HepG2 (cell line): ENCODE measurements around the gene AKR1A1. TPM values are rescaled to one million over a fixed set of nuclear protein-coding genes. Genes with fewer than 3 reads are reported as not detected.

Source experiments
- ATAC-seq: fragments of 200-7000 bp; cut with Tn5 transposase; 3 replicates; pipeline ENCODE4 v1.9.1; 2020; ENCODE audit warnings: mild to moderate bottlenecking, moderate library complexity
- BruUV-seq: library from RNA; stranded (reverse); fragments of 400-500 nt; replicated peaks from 2 replicates; lab custom pipeline; 2021; lab: Mats Ljungman, UMichigan
- CTCF ChIA-PET: fragments of 300-600 bp; formaldehyde crosslinking; extraction: SDS; loops from one replicate; lab custom pipeline; 2021; ENCODE audit warnings: low total read pairs, inconsistent platforms, low intra/inter-chr PET ratio; lab: Yijun Ruan, JAX
- POLR2A ChIA-PET: fragments of 350-600 bp; sonication (Branson Sonifier 250); formaldehyde crosslinking; loops from one replicate; lab custom pipeline; 2020; ENCODE audit warnings: antibody characterized with exemption, inconsistent platforms; lab: Yijun Ruan, JAX
- DNase-seq: peaks from one replicate; pipeline ENCODE4 v3.0.0-alpha.2; 2015; ENCODE audit warnings: low spot score
- FAIRE-seq: peaks from 3 replicates; lab custom pipeline; 2011; peaks lifted over from hg19 to GRCh38; lab: Jason Lieb, UNC
- H2AFZ ChIP-seq: one replicate; pipeline ENCODE4 v1.6.1; 2011; ENCODE audit warnings: low read length, inconsistent platforms
- H3K27ac ChIP-seq: fragments of 300-600 bp; 3 replicates; pipeline ENCODE4 v1.8.0; 2011; ENCODE audit warnings: mixed run types, mild to moderate bottlenecking, mixed read lengths, low read length, inconsistent platforms; ENCODE audit not compliant: insufficient read depth; ENCODE audit errors: extremely low read length
- H3K27me3 ChIP-seq, 2 experiments: fragments of 200-600 bp in 1 of 2; 2 replicates in 1 of 2; 3 replicates in 1 of 2; pipeline versions ENCODE4 v1.6.0 to v1.8.0; 2011; ENCODE audit warnings: low read length in 2 of 2, mild to moderate bottlenecking in 2 of 2, moderate library complexity in 2 of 2, inconsistent platforms in 1 of 2; ENCODE audit not compliant: insufficient read depth in 2 of 2, control insufficient read depth in 1 of 2
- H3K36me3 ChIP-seq, 2 experiments: fragments of 200-600 bp in 1 of 2; replicated peaks in 1 of 2; 2 replicates in 1 of 2; 3 replicates in 1 of 2; pipeline versions ENCODE4 v1.5.1 to v1.8.0; 2011; ENCODE audit warnings: low read length in 2 of 2, inconsistent platforms in 1 of 2; ENCODE audit not compliant: insufficient read depth in 2 of 2, control insufficient read depth in 1 of 2
- H3K4me1 ChIP-seq: 2 replicates; pipeline ENCODE4 v1.5.1; 2012; ENCODE audit warnings: low read length, inconsistent platforms; ENCODE audit not compliant: insufficient read depth
- H3K4me2 ChIP-seq: 2 replicates; pipeline ENCODE4 v1.6.0; 2011; ENCODE audit warnings: low read depth, low read length, inconsistent platforms
- H3K4me3 ChIP-seq, 3 experiments: fragments of 200-600 bp in 1 of 3; sonication (generic), shearing (Covaris generic) in 1 of 3; replicated peaks in 1 of 3; 2 replicates each; pipeline ENCODE4 v1.5.1; 2011 to 2016; ENCODE audit warnings: low read length in 3 of 3, inconsistent platforms in 2 of 3, low read depth in 2 of 3, mild to moderate bottlenecking in 2 of 3, control low read depth in 1 of 3, mixed read lengths in 1 of 3; ENCODE audit not compliant: insufficient read depth in 1 of 3
- H3K79me2 ChIP-seq: one replicate; pipeline ENCODE4 v1.6.1; 2011; ENCODE audit warnings: low read length, inconsistent platforms; ENCODE audit not compliant: insufficient read depth
- H3K9ac ChIP-seq: 2 replicates; pipeline ENCODE4 v1.6.0; 2011; ENCODE audit warnings: mild to moderate bottlenecking, low read depth, low read length, inconsistent platforms; ENCODE audit not compliant: insufficient read depth
- H3K9me3 ChIP-seq: 2 replicates; pipeline ENCODE4 v1.5.1; 2012; ENCODE audit warnings: mild to moderate bottlenecking, low read length
- H4K20me1 ChIP-seq: 2 replicates; pipeline ENCODE4 v1.6.0; 2011; ENCODE audit warnings: inconsistent platforms, mild to moderate bottlenecking, low read length, moderate library complexity; ENCODE audit not compliant: insufficient read depth
- AHDC1 ChIP-seq: sonication (generic); formaldehyde crosslinking; IDR thresholded peaks from 2 replicates; pipeline ENCODE4 v1.5.1; 2020; ENCODE audit warnings: mild to moderate bottlenecking, missing genetic modification reagents, borderline replicate concordance
- ATF7-NPFF ChIP-seq: sonication (generic); formaldehyde crosslinking; IDR thresholded peaks from 2 replicates; pipeline ENCODE4 v1.8.1; 2023; ENCODE audit warnings: mild to moderate bottlenecking, low read depth, missing genetic modification reagents, moderate library complexity
- BCL6 ChIP-seq: IDR thresholded peaks from 2 replicates; pipeline ENCODE4 v1.6.1; 2016; ENCODE audit warnings: missing genetic modification reagents, missing compliant biosample characterization
- HOXD1 ChIP-seq: sonication (generic); formaldehyde crosslinking; IDR thresholded peaks from 2 replicates; pipeline ENCODE4 v1.5.0; 2020; ENCODE audit warnings: missing genetic modification reagents
- KDM5A ChIP-seq: fragments of 200-600 bp; sonication (generic); IDR thresholded peaks from 2 replicates; pipeline ENCODE4 v1.7.0; 2018; ENCODE audit warnings: antibody characterized with exemption, mild to moderate bottlenecking, low read length, borderline replicate concordance
- KMT2B ChIP-seq: IDR thresholded peaks from 2 replicates; pipeline ENCODE4 v1.6.1; 2016; ENCODE audit warnings: missing genetic modification reagents, missing compliant biosample characterization
- NCOA5 ChIP-seq: sonication (generic); formaldehyde crosslinking; IDR thresholded peaks from 2 replicates; pipeline ENCODE4 v1.4.0; 2020; ENCODE audit warnings: missing genetic modification reagents
- NR2F1 ChIP-seq, 2 experiments: fragments of 450-650 bp in 1 of 2; formaldehyde crosslinking in 1 of 2; IDR thresholded peaks; 2 replicates each; pipeline versions ENCODE4 v1.5.0 to v1.6.1; 2016 to 2020; ENCODE audit warnings: mild to moderate bottlenecking in 1 of 2, missing compliant biosample characterization in 1 of 2, missing genetic modification reagents in 1 of 2, moderate library complexity in 1 of 2
- PHB2 ChIP-seq: fragments of 450-650 bp; IDR thresholded peaks from 2 replicates; pipeline ENCODE4 v1.6.1; 2018; ENCODE audit not compliant: partially characterized antibody
- POLR2AphosphoS5 ChIP-seq: IDR thresholded peaks from 2 replicates; pipeline ENCODE4 v1.6.1; 2012; ENCODE audit warnings: low read depth, low read length
- SOX13 ChIP-seq, 3 experiments: fragments of 450-650 bp in 1 of 3; sonication (generic) in 1 of 3; formaldehyde crosslinking in 1 of 3; IDR thresholded peaks in 2 of 3; conservative IDR thresholded peaks in 1 of 3; 2 replicates each; pipeline versions ENCODE4 v1.5.0 to v1.6.1; 2016 to 2020; ENCODE audit warnings: antibody characterized with exemption in 1 of 3, mild to moderate bottlenecking in 1 of 3, missing compliant biosample characterization in 1 of 3, missing genetic modification reagents in 1 of 3, moderate library complexity in 1 of 3
- SP4 ChIP-seq: sonication (generic); formaldehyde crosslinking; IDR thresholded peaks from 2 replicates; pipeline ENCODE4 v1.8.1; 2023; ENCODE audit warnings: mild to moderate bottlenecking, missing genetic modification reagents
- YEATS4 ChIP-seq: sonication (generic); formaldehyde crosslinking; IDR thresholded peaks from 2 replicates; pipeline ENCODE4 v1.4.0; 2020; ENCODE audit warnings: missing genetic modification reagents, borderline replicate concordance
- ZFP1 ChIP-seq: IDR thresholded peaks from 2 replicates; pipeline ENCODE4 v1.6.1; 2016
- ZNF431 ChIP-seq: sonication (generic); formaldehyde crosslinking; IDR thresholded peaks from 2 replicates; pipeline ENCODE4 v1.9.0; 2022; ENCODE audit warnings: missing genetic modification reagents, low read depth, mild to moderate bottlenecking, borderline replicate concordance
- ZNF510 ChIP-seq: sonication (generic); formaldehyde crosslinking; IDR thresholded peaks from 2 replicates; pipeline ENCODE4 v1.4.0; 2020; ENCODE audit warnings: low read depth, mild to moderate bottlenecking, missing genetic modification reagents
- ZNF7 ChIP-seq: IDR thresholded peaks from 2 replicates; pipeline ENCODE4 v1.6.1; 2016; ENCODE audit warnings: missing biosample characterization, missing genetic modification reagents
- ZNF790 ChIP-seq: sonication (generic); formaldehyde crosslinking; IDR thresholded peaks from 2 replicates; pipeline ENCODE4 v1.8.0; 2022; ENCODE audit warnings: missing genetic modification reagents, mild to moderate bottlenecking, borderline replicate concordance
- ZSCAN9 ChIP-seq: IDR thresholded peaks from 2 replicates; pipeline ENCODE4 v1.6.1; 2016; ENCODE audit warnings: borderline replicate concordance
- WGBS: methylation state at CpG from one replicate; pipeline ENCODE4 v1.1.6; 2017; ENCODE audit warnings: low lambda C conversion rate; 5-methylcytosine and 5-hydroxymethylcytosine counted together
- in situ Hi-C: cut with HindIII; loops from 2 replicates; pipeline ENCODE4 v1.10.0; 2017; ENCODE audit warnings: low pct_unique_long_range_greater_than_20kb; ENCODE audit not compliant: extremely low pct_ligation_motif_present
- intact Hi-C: fragments of 100-400 bp; cut with micrococcal nuclease; formaldehyde crosslinking; loops from one replicate; pipeline ENCODE4 v1.10.0; 2022; ENCODE audit not compliant: unreplicated experiment
- polyA plus RNA-seq, 8 experiments: library from polyadenylated mRNA; depleted of rRNA in 3 of 8; stranded (reverse) in 7 of 8; unstranded in 1 of 8; fragments of >200 nt; fragmentation: Illumina TruSeq in 4 of 8; extraction: Trizol in 4 of 8; gene quantifications; 2 replicates each; pipeline versions ENCODE4 v1.2.1 to v1.2.3, GENCODE V29; 2011 to 2016; ENCODE audit warnings: low read depth in 4 of 8, missing spikeins in 1 of 8, mixed read lengths in 1 of 8; ENCODE audit not compliant: insufficient read depth in 1 of 8
- total RNA-seq, 5 experiments: library from RNA; depleted of rRNA; stranded (reverse); fragments of >200 nt; fragmentation: Illumina TruSeq; extraction: Trizol; gene quantifications; 2 replicates each; pipeline ENCODE4 v1.2.3, GENCODE V29; 2016; ENCODE audit warnings: low read depth in 1 of 5

Gene AKR1A1
- total and polyA plus RNA-seq, 2 of the 13 experiments (the other 11 are each of a cell fraction or from before 2014, with no cell fraction given) = 181 to 217 TPM

DNA sequence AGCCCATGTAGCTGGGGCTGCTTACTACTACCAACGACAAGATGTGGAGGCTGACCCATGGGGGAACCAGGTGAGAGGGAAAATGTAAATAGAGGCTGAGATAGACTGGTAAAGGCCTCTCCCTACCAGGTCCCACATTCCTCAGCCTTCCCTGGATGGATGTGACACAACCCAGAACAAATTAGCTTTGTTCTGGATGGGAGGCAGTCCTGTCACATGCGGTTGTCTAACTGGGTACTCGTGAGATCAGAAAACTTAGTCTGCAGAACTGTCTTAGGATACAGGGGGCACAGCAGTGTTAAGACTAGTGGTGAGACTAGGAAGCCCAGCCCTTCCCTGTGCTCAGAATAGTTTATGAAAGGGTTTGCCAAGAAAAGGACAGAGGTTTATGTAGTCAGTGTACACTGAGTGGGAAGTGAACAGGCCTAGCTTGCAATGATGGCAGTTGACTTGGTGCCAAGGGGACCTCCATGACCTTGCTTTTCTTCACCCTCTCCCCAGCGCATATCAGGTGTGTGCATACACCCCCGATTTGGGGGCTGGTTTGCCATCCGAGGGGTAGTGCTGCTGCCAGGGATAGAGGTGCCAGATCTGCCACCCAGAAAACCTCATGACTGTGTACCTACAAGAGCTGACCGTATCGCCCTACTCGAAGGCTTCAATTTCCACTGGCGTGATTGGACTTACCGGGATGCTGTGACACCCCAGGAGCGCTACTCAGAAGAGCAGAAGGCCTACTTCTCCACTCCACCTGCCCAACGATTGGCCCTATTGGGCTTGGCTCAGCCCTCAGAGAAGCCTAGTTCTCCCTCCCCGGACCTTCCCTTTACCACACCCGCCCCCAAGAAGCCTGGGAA, 42.1 kb upstream of the AKR1A1 start:
- Histone ChIP-seq H3K79me2 (peaks cover 11% of the 10 kb centered on the region), H3K4me2 (no peak overlapping the region), H4K20me1 (peaks cover 21% of the 10 kb centered on the region), H3K9ac (no peak overlapping the region), H3K4me1 (peaks cover 39% of the 10 kb centered on the region), H3K27me3 (no peaks in the 10 kb centered on the region), H3K9me3 (no peaks in the 10 kb centered on the region), H3K4me3 (no peak overlapping the region), H3K27ac (peak overlapping the region; percentile 56), H2AFZ (no peak overlapping the region), H3K36me3 (peaks cover 23 to 44% of the 10 kb centered on the region in 2 experiments)
- 75% methylated on average over 13 of the region's 15 CpGs for WGBS
- TSS peak; percentile 1 for BruUV-seq
- intact Hi-C loops = no loop called here
- DNase-seq = peak; percentile 77
- POLR2A ChIA-PET = interaction anchor here (0.8 to 8.0 kb wide), 11 partner anchors 8 to 76 kb away, joined by 3 to 110 read pairs (median 10); partner anchors contain the start of genes AKR1A1, CCDC163, MMACHC and NASP
- FAIRE-seq = peak; percentile 28
- in situ Hi-C loops = no loop called here
- CTCF ChIA-PET = interaction anchor here (0.7 kb wide), 1 partner anchor 16 kb away, joined by 3 read pairs; no protein-coding TSS in a partner anchor
- peak; percentile 58 for ATAC-seq
- TF ChIP-seq ATF7-NPFF (CRISPR knock-in tag) (peak; percentile 11; the same call in 1 of the 2 replicates), ZSCAN9 (CRISPR knock-in tag) (no peak), AHDC1 (no peak), ZNF510 (CRISPR knock-in tag) (no peak), PHB2 (no peak), SP4 (CRISPR knock-in tag) (no peak), NR2F1 (CRISPR knock-in tag; IDR thresholded peaks at IDR 0.05) (peak in 1 of 2 experiments; percentile 36; a peak in 1 of 4 replicates), NCOA5 (CRISPR knock-in tag) (no peak), ZNF431 (CRISPR knock-in tag) (no peak), SOX13 (IDR thresholded peaks at IDR 0.05) (no peak), SOX13 (CRISPR knock-in tag; conservative IDR thresholded peaks at IDR 0.05 in 1 of 2, IDR thresholded peaks at IDR 0.05 in 1 of 2) (peak in 1 of 2 experiments; percentile 33; a peak in 1 of 4 replicates), ZFP1 (CRISPR knock-in tag) (no peak), ZNF790 (CRISPR knock-in tag) (no peak), YEATS4 (no peak), POLR2AphosphoS5 (peak; percentile 26), BCL6 (no peak; the same call in 1 of the 2 replicates), ZNF7 (no peak), HOXD1 (no peak), KMT2B (CRISPR knock-in tag) (no peak), KDM5A (no peak)
